A549 treated with Hydrocortisone at 1 μM for 4 hours (cell line): Measurements from ENCODE around the gene CPA4. TPM values are rescaled to one million over a fixed set of nuclear protein-coding genes. Genes with fewer than 3 reads are reported as not detected.

Source experiments
- total RNA-seq: library from RNA; stranded (reverse); fragments of 200-300 nt; extraction: Qiagen RNA extraction; gene quantifications from 5 replicates; pipeline ENCODE4 v1.2.3, GENCODE V29; 2022

The CPA4 gene
- total RNA-seq = 3.1 to 8.4 TPM (median 4.1 TPM) in 5 replicates

GRCh38 chr7:130292682-130293257 lies at the start of gene CPA4:
Gene CPA4 (plus strand): TSS chr7:130293161. CDS start chr7:130293181, 20 bp downstream.

GRCh38 chr7:130266258-130266960 lies 26.6 kb upstream of the CPA4 start, which contains the start of gene CPA2:
Gene CPA2 (plus strand): TSS chr7:130266863. CDS start chr7:130266882, 19 bp downstream.

GRCh38 chr7:130344271-130344866 lies 51.4 kb downstream of the CPA4 start, which contains the start of gene CPA5:
Gene CPA5 (plus strand): TSS chr7:130344816. CDS start chr7:130346486, 1,670 bp downstream.

Other genes with a start within 250 kb of the CPA4 start
- gene ZC3HC1, start 241.8 kb upstream of the CPA4 start, total RNA-seq = 24.8 to 27.9 TPM (median 26.0 TPM) in 5 replicates
- gene KLHDC10, start 222.6 kb upstream of the CPA4 start, total RNA-seq = 10.9 to 17.6 TPM (median 14.5 TPM) in 5 replicates
- 11.2 to 18.8 TPM (median 13.7 TPM) in 5 replicates for gene TMEM209, start 87.8 kb upstream of the CPA4 start, total RNA-seq
- gene SSMEM1, start 85.3 kb upstream of the CPA4 start, total RNA-seq = not detected in 5 replicates
- gene CPA2, start 26.3 kb upstream of the CPA4 start, total RNA-seq = 0.08 to 0.30 TPM (median 0.16 TPM) in 3 of 5 replicates, not detected in the others
- not detected in 5 replicates for gene CPA5, start 51.7 kb downstream of the CPA4 start, total RNA-seq
- not detected in 5 replicates for gene CPA1, start 87.3 kb downstream of the CPA4 start, total RNA-seq
- gene CEP41, start 147.9 kb downstream of the CPA4 start, total RNA-seq = 11.8 to 13.3 TPM (median 12.6 TPM) in 5 replicates
- gene MEST, start 198.9 kb downstream of the CPA4 start, total RNA-seq = 31.0 to 40.3 TPM (median 36.3 TPM) in 5 replicates